ENCODE data around the gene HPCA.
"Not testable (repeated sequence)": the region's sequence is repeated elsewhere in the genome, so short reads cannot be mapped to it uniquely, and the experiment has no call there.

Gene HPCA

GRCh38 chr1:32902535-32902920 is 16.2 kb downstream of the HPCA start:
- DNase-seq (ENCODE audit: low read depth), result no peak

GRCh38 chr1:32903991-32904785 is 17.9 kb downstream of the HPCA start:
- no peak for DNase-seq (ENCODE audit: low read depth)

- no peak for DNase-seq (ENCODE audit: low read depth)
Measured at GRCh38 chr1:32904797-32905196, 18.5 kb downstream of the HPCA start.

GRCh38 chr1:32905588-32905987 is 19.3 kb downstream of the HPCA start:
- not testable (repeated sequence) for DNase-seq (ENCODE audit: low read depth)

- DNase-seq (ENCODE audit: low read depth), result no peak
Measured at GRCh38 chr1:32906654-32907053, 20.4 kb downstream of the HPCA start.

GRCh38 chr1:32907435-32907834 is 21.1 kb downstream of the HPCA start:
- DNase-seq (ENCODE audit: low read depth), result no peak

- DNase-seq (ENCODE audit: low read depth), result no peak
Measured at GRCh38 chr1:32910319-32910718, 24.0 kb downstream of the HPCA start.

- DNase-seq (ENCODE audit: low read depth), result no peak
Measured at GRCh38 chr1:32915766-32916706, 29.7 kb downstream of the HPCA start.

- no peak for DNase-seq (ENCODE audit: low read depth)
Measured at GRCh38 chr1:32917521-32917920, 31.2 kb downstream of the HPCA start.

- DNase-seq (ENCODE audit: low read depth), result no peak
Measured at GRCh38 chr1:32918179-32918578, 31.9 kb downstream of the HPCA start.

GRCh38 chr1:32919811-32920733 is 33.8 kb downstream of the HPCA start:
- no peak for DNase-seq (ENCODE audit: low read depth)

- no peak for DNase-seq (ENCODE audit: low read depth)
Measured at GRCh38 chr1:32920833-32921232, 34.5 kb downstream of the HPCA start.

- no peak for DNase-seq (ENCODE audit: low read depth)
Measured at GRCh38 chr1:32924881-32925344, 38.6 kb downstream of the HPCA start.

GRCh38 chr1:32925403-32926162 is 39.3 kb downstream of the HPCA start:
- DNase-seq (ENCODE audit: low read depth), result no peak

- DNase-seq (ENCODE audit: low read depth), result no peak
Measured at GRCh38 chr1:32926562-32926961, 40.3 kb downstream of the HPCA start.

- no peak for DNase-seq (ENCODE audit: low read depth)
Measured at GRCh38 chr1:32927441-32927840, 41.1 kb downstream of the HPCA start.

GRCh38 chr1:32928285-32928684 is 42.0 kb downstream of the HPCA start:
- DNase-seq (ENCODE audit: low read depth), result no peak

GRCh38 chr1:32928715-32929114 is 42.4 kb downstream of the HPCA start:
- DNase-seq (ENCODE audit: low read depth), result no peak

- DNase-seq (ENCODE audit: low read depth), result no peak
Measured at GRCh38 chr1:32929366-32929765, 43.1 kb downstream of the HPCA start.

- no peak for DNase-seq (ENCODE audit: low read depth)
Measured at GRCh38 chr1:32931760-32932159, 45.5 kb downstream of the HPCA start.

GRCh38 chr1:32933742-32934322 is 47.5 kb downstream of the HPCA start:
- no peak for DNase-seq (ENCODE audit: low read depth)
